Bladder microvascular endothelial cell (primary cell): ENCODE measurements around the gene RSPH3. TPM values are rescaled to one million over a fixed set of nuclear protein-coding genes. Genes with fewer than 3 reads are reported as not detected.

Source experiments
- total RNA-seq: library from RNA; depleted of rRNA; stranded (reverse); fragments of >200 nt; gene quantifications from 2 replicates; pipeline ENCODE4 v1.2.3, GENCODE V29; 2014

The RSPH3 gene
- 2.1 and 4.0 TPM in 2 replicates for total RNA-seq

GRCh38 chr6:158999666-159000403, at the start of gene RSPH3:
Gene RSPH3, minus strand, starts transcription at chr6:159000202. Its CDS starts 652 bp downstream, at chr6:158999550.

GRCh38 chr6:159044899-159045727, 45.1 kb upstream of the RSPH3 start, which contains the start of gene TAGAP:
Gene TAGAP, minus strand, starts transcription at chr6:159044991. Its CDS starts 845 bp downstream, at chr6:159044146.

Other genes with a start within 250 kb of the RSPH3 start
- gene EZR, start 180.8 kb downstream of the RSPH3 start, total RNA-seq = 78.2 and 86.6 TPM in 2 replicates
- gene TAGAP, start 44.8 kb upstream of the RSPH3 start, total RNA-seq = not detected in 2 replicates
- gene FNDC1, start 169.2 kb upstream of the RSPH3 start, total RNA-seq = under 0.01 TPM in 2 replicates